Vagina (tissue), 2 donors: ENCODE results near the gene IGFBP5. TPM values are rescaled to one million over a fixed set of nuclear protein-coding genes. Genes with fewer than 3 reads are reported as not detected.
A peak's percentile ranks its signal among the peaks of the same experiment; 100 is the strongest.

ENCODE experiments used
- DNase-seq, 2 donors: peaks; one replicate each; pipeline ENCODE4 v3.0.0-alpha.2; 2017; ENCODE audit errors: extremely low spot score in 2 of 2
- H3K27ac ChIP-seq: fragments of 200-600 bp; sonication (generic); one replicate; pipeline ENCODE4 v1.5.1; 2019
- H3K27me3 ChIP-seq: fragments of 200-600 bp; sonication (generic); one replicate; pipeline ENCODE4 v1.5.1; 2019
- H3K36me3 ChIP-seq, 2 donors: fragments of 200-600 bp; sonication (generic); one replicate each; pipeline ENCODE4 v1.5.1; 2017 to 2019
- H3K4me1 ChIP-seq: fragments of 200-600 bp; sonication (generic); one replicate; pipeline ENCODE4 v1.5.1; 2019
- H3K4me3 ChIP-seq, 2 donors: fragments of 200-600 bp; sonication (generic); 1 replicate in 1 of 2; 2 replicates in 1 of 2; pipeline ENCODE4 v1.5.1; 2016 to 2019
- H3K9me3 ChIP-seq: fragments of 200-600 bp; sonication (generic); one replicate; pipeline ENCODE4 v1.5.1; 2019
- CTCF ChIP-seq, 3 experiments: fragments of 450-650 bp in 2 of 3; fragments of 200-600 bp in 1 of 3; sonication (generic) in 1 of 3; IDR thresholded peaks; one replicate each; pipeline ENCODE4 v1.5.1; 2017 to 2019; ENCODE audit warnings: antibody characterized with exemption in 3 of 3, mild to moderate bottlenecking in 2 of 3, moderate library complexity in 2 of 3
- POLR2A ChIP-seq, 2 donors: fragments of 450-650 bp; IDR thresholded peaks; one replicate each; pipeline ENCODE4 v1.6.1; 2017; ENCODE audit warnings: antibody characterized with exemption in 2 of 2, mild to moderate bottlenecking in 2 of 2, moderate library complexity in 2 of 2
- POLR2AphosphoS5 ChIP-seq, 2 donors: sonication (generic); formaldehyde crosslinking; IDR thresholded peaks; one replicate each; pipeline ENCODE4 v1.9.0; 2017; ENCODE audit warnings: antibody characterized with exemption in 2 of 2, mild to moderate bottlenecking in 2 of 2, low read depth in 1 of 2; ENCODE audit not compliant: insufficient read depth in 1 of 2
- intact Hi-C: fragments of 100-400 bp; cut with DNase I; formaldehyde crosslinking; loops from one replicate; pipeline ENCODE4 v1.15.1; 2023
- total RNA-seq: library from RNA; depleted of rRNA; stranded (reverse); fragments of >200 nt; gene quantifications from one replicate; pipeline ENCODE4 v1.2.3, GENCODE V29; 2016

Gene IGFBP5
- total RNA-seq, 1 donor from 2014 or later: 1,041 TPM

- TF ChIP-seq CTCF (IDR thresholded peaks at IDR 0.05): no peak
- TF ChIP-seq POLR2A (IDR thresholded peaks at IDR 0.05): no peak
- no peak for TF ChIP-seq POLR2AphosphoS5 (IDR thresholded peaks at IDR 0.05; ENCODE audit: insufficient read depth in 1 of 2, low read depth in 1 of 2)
- H3K27ac ChIP-seq: peak overlapping the region; percentile 88
- intact Hi-C loops: no loop called here
Measured at GRCh38 chr2:216732334-216732733, 37.0 kb upstream of the IGFBP5 start.

GRCh38 chr2:216731465-216731864 is 36.1 kb upstream of the IGFBP5 start:
- H3K9me3 ChIP-seq: no peaks in the 10 kb centered on the region
- H3K36me3 ChIP-seq: no peaks in the 10 kb centered on the region
- H3K27ac ChIP-seq: no peak overlapping the region
- peaks cover 36% of the 10 kb centered on the region for H3K4me1 ChIP-seq
- TF ChIP-seq POLR2AphosphoS5 (IDR thresholded peaks at IDR 0.05; ENCODE audit: insufficient read depth in 1 of 2, low read depth in 1 of 2): no peak
- TF ChIP-seq CTCF (IDR thresholded peaks at IDR 0.05): no peak
- TF ChIP-seq POLR2A (IDR thresholded peaks at IDR 0.05): no peak
- no peaks in the 10 kb centered on the region for H3K27me3 ChIP-seq
- peak in 1 of 2 donors; percentile 52 for DNase-seq
- intact Hi-C loops: no loop called here
- no peak overlapping the region for H3K4me3 ChIP-seq

More at GRCh38 chr2:216732334-216732733, 37.0 kb upstream of the IGFBP5 start:
- H3K9me3 ChIP-seq: no peaks in the 10 kb centered on the region
- H3K4me1 ChIP-seq: peaks cover 36% of the 10 kb centered on the region
- DNase-seq: peak in 1 of 2 donors; percentile 83
- H3K36me3 ChIP-seq: no peaks in the 10 kb centered on the region
- H3K27me3 ChIP-seq: no peaks in the 10 kb centered on the region
- no peak overlapping the region for H3K4me3 ChIP-seq

GRCh38 chr2:216730871-216731270 is 35.5 kb upstream of the IGFBP5 start:
- Histone ChIP-seq H3K4me1 (peaks cover 36% of the 10 kb centered on the region), H3K4me3 (no peak overlapping the region), H3K9me3 (no peaks in the 10 kb centered on the region), H3K27ac (no peak overlapping the region), H3K36me3 (no peaks in the 10 kb centered on the region), H3K27me3 (no peaks in the 10 kb centered on the region)
- DNase-seq: peak in 1 of 2 donors; percentile 72
- TF ChIP-seq POLR2A (IDR thresholded peaks at IDR 0.05): no peak
- no peak for TF ChIP-seq CTCF (IDR thresholded peaks at IDR 0.05)
- TF ChIP-seq POLR2AphosphoS5 (IDR thresholded peaks at IDR 0.05; ENCODE audit: insufficient read depth in 1 of 2, low read depth in 1 of 2): no peak
- intact Hi-C loops: no loop called here

DNA sequence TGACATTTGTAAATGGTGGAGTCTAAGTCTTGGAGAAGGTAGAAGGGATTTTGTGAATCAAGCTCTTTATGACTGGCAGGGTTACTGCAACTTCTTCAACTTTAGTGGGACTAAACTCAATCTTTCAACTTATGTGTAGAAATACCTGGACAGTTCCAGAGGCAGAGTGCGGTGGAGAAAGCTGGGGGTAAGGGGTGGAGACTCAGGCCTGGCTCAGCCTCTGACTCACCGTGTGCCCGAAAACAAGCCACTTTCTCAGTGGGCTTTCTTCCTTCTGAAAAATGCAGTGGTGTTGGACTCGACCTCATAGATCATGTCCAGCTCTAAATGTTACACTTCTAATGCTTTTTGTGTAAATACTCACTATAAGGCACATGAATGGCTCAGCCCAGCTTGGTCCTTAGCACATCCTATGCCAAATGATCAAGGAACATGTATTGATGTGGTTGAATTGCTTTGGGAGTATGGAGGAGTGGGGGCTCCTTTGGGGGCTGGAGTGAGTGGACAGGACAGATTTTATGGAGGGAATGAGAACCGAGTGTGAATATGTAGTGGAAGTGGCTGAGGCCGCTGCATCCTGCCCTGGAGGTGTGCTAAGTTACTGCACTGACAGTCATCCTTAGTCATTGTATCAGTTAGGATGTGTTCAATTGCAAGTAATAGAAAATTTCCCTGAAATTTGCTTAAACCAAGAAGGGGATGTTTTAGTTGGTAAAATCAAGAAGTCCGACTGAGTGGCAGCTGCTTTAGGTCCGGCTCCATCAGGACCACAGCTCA is 32.2 kb upstream of the IGFBP5 start:
- TF ChIP-seq POLR2AphosphoS5 (IDR thresholded peaks at IDR 0.05; ENCODE audit: insufficient read depth in 1 of 2, low read depth in 1 of 2): no peak
- TF ChIP-seq CTCF (IDR thresholded peaks at IDR 0.05): no peak
- TF ChIP-seq POLR2A (IDR thresholded peaks at IDR 0.05): no peak
- H3K27me3 ChIP-seq: no peaks in the 10 kb centered on the region
- H3K27ac ChIP-seq: no peak overlapping the region

DNA sequence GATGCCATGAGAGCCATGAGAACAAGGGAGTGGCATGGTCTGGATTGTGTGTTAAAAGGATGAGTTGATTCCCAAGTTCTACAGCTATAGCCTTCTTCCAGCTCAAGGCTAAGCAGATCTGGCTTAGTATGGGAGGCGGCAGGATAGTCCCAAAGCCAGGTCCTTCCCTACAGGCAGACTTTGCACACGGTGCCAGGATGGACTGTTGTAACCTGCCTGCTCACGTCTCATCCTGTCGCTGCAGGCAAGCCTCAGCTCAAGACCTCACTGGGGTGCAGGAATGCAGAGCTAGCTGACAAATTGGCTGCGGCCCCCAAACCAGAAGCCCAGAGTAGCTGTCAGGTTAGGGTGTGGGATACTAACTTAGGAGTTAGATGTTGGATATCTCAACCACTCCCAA is 28.8 kb upstream of the IGFBP5 start:
- TF ChIP-seq POLR2AphosphoS5 (IDR thresholded peaks at IDR 0.05; ENCODE audit: insufficient read depth in 1 of 2, low read depth in 1 of 2) (no peak), POLR2A (IDR thresholded peaks at IDR 0.05) (no peak), CTCF (IDR thresholded peaks at IDR 0.05) (no peak)
- Histone ChIP-seq H3K9me3 (no peaks in the 10 kb centered on the region), H3K27me3 (no peaks in the 10 kb centered on the region), H3K4me3 (no peak overlapping the region), H3K4me1 (no peaks in the 10 kb centered on the region), H3K36me3 (no peaks in the 10 kb centered on the region), H3K27ac (no peak overlapping the region)
- no peak for DNase-seq
- intact Hi-C loops: no loop called here

More for the DNA sequence above, 32.2 kb upstream of the IGFBP5 start:
- intact Hi-C loops: no loop called here
- DNase-seq: no peak
- H3K4me3 ChIP-seq: no peak overlapping the region
- H3K36me3 ChIP-seq: no peaks in the 10 kb centered on the region
- H3K4me1 ChIP-seq: peaks cover 6% of the 10 kb centered on the region
- H3K9me3 ChIP-seq: no peaks in the 10 kb centered on the region
